HepG2 (cell line): Measurements from ENCODE around the gene FOXK2. TPM values are rescaled to one million over a fixed set of nuclear protein-coding genes. Genes with fewer than 3 reads are reported as not detected.
A peak's percentile ranks its signal among the peaks of the same experiment; 100 is the strongest.

ENCODE experiments used
- ATAC-seq: fragments of 200-7000 bp; cut with Tn5 transposase; 3 replicates; pipeline ENCODE4 v1.9.1; 2020; ENCODE audit warnings: mild to moderate bottlenecking, moderate library complexity
- BruUV-seq: library from RNA; stranded (reverse); fragments of 400-500 nt; replicated peaks from 2 replicates; lab custom pipeline; 2021; lab: Mats Ljungman, UMichigan
- CTCF ChIA-PET: fragments of 300-600 bp; formaldehyde crosslinking; extraction: SDS; loops from one replicate; lab custom pipeline; 2021; ENCODE audit warnings: low total read pairs, inconsistent platforms, low intra/inter-chr PET ratio; lab: Yijun Ruan, JAX
- POLR2A ChIA-PET: fragments of 350-600 bp; sonication (Branson Sonifier 250); formaldehyde crosslinking; loops from one replicate; lab custom pipeline; 2020; ENCODE audit warnings: antibody characterized with exemption, inconsistent platforms; lab: Yijun Ruan, JAX
- DNase-seq: peaks from one replicate; pipeline ENCODE4 v3.0.0-alpha.2; 2015; ENCODE audit warnings: low spot score
- FAIRE-seq: peaks from 3 replicates; lab custom pipeline; 2011; peaks lifted over from hg19 to GRCh38; lab: Jason Lieb, UNC
- H2AFZ ChIP-seq: one replicate; pipeline ENCODE4 v1.6.1; 2011; ENCODE audit warnings: low read length, inconsistent platforms
- H3K27ac ChIP-seq: fragments of 300-600 bp; 3 replicates; pipeline ENCODE4 v1.8.0; 2011; ENCODE audit warnings: mixed run types, mild to moderate bottlenecking, mixed read lengths, low read length, inconsistent platforms; ENCODE audit not compliant: insufficient read depth; ENCODE audit errors: extremely low read length
- H3K27me3 ChIP-seq, 2 experiments: fragments of 200-600 bp in 1 of 2; 2 replicates in 1 of 2; 3 replicates in 1 of 2; pipeline versions ENCODE4 v1.6.0 to v1.8.0; 2011; ENCODE audit warnings: low read length in 2 of 2, mild to moderate bottlenecking in 2 of 2, moderate library complexity in 2 of 2, inconsistent platforms in 1 of 2; ENCODE audit not compliant: insufficient read depth in 2 of 2, control insufficient read depth in 1 of 2
- H3K36me3 ChIP-seq, 2 experiments: fragments of 200-600 bp in 1 of 2; replicated peaks in 1 of 2; 2 replicates in 1 of 2; 3 replicates in 1 of 2; pipeline versions ENCODE4 v1.5.1 to v1.8.0; 2011; ENCODE audit warnings: low read length in 2 of 2, inconsistent platforms in 1 of 2; ENCODE audit not compliant: insufficient read depth in 2 of 2, control insufficient read depth in 1 of 2
- H3K4me1 ChIP-seq: 2 replicates; pipeline ENCODE4 v1.5.1; 2012; ENCODE audit warnings: low read length, inconsistent platforms; ENCODE audit not compliant: insufficient read depth
- H3K4me2 ChIP-seq: 2 replicates; pipeline ENCODE4 v1.6.0; 2011; ENCODE audit warnings: low read depth, low read length, inconsistent platforms
- H3K4me3 ChIP-seq, 3 experiments: fragments of 200-600 bp in 1 of 3; sonication (generic), shearing (Covaris generic) in 1 of 3; replicated peaks in 1 of 3; 2 replicates each; pipeline ENCODE4 v1.5.1; 2011 to 2016; ENCODE audit warnings: low read length in 3 of 3, inconsistent platforms in 2 of 3, low read depth in 2 of 3, mild to moderate bottlenecking in 2 of 3, control low read depth in 1 of 3, mixed read lengths in 1 of 3; ENCODE audit not compliant: insufficient read depth in 1 of 3
- H3K79me2 ChIP-seq: one replicate; pipeline ENCODE4 v1.6.1; 2011; ENCODE audit warnings: low read length, inconsistent platforms; ENCODE audit not compliant: insufficient read depth
- H3K9ac ChIP-seq: 2 replicates; pipeline ENCODE4 v1.6.0; 2011; ENCODE audit warnings: mild to moderate bottlenecking, low read depth, low read length, inconsistent platforms; ENCODE audit not compliant: insufficient read depth
- H3K9me3 ChIP-seq: 2 replicates; pipeline ENCODE4 v1.5.1; 2012; ENCODE audit warnings: mild to moderate bottlenecking, low read length
- H4K20me1 ChIP-seq: 2 replicates; pipeline ENCODE4 v1.6.0; 2011; ENCODE audit warnings: inconsistent platforms, mild to moderate bottlenecking, low read length, moderate library complexity; ENCODE audit not compliant: insufficient read depth
- EHMT2 ChIP-seq: fragments of 200-600 bp; sonication (generic); IDR thresholded peaks from 2 replicates; pipeline ENCODE4 v1.7.0; 2017; ENCODE audit warnings: antibody characterized with exemption, low read depth, low read length, borderline replicate concordance
- FOXA3 ChIP-seq: IDR thresholded peaks from 2 replicates; pipeline ENCODE4 v1.6.1; 2016; ENCODE audit warnings: missing genetic modification reagents, missing compliant biosample characterization
- SIX1 ChIP-seq: sonication (generic); formaldehyde crosslinking; IDR thresholded peaks from 2 replicates; pipeline ENCODE4 v1.4.0; 2020; ENCODE audit warnings: missing genetic modification reagents, borderline replicate concordance
- TBX2 ChIP-seq: sonication (generic); formaldehyde crosslinking; IDR thresholded peaks from 2 replicates; pipeline ENCODE4 v1.5.0; 2020; ENCODE audit warnings: missing genetic modification reagents, mild to moderate bottlenecking, borderline replicate concordance
- TCF12 ChIP-seq, 2 experiments: fragments of 450-650 bp in 1 of 2; sonication (generic) in 1 of 2; formaldehyde crosslinking in 1 of 2; IDR thresholded peaks; 2 replicates each; pipeline versions ENCODE4 v1.6.1 to v1.8.0; 2017 to 2022; ENCODE audit warnings: antibody characterized with exemption in 1 of 2, mild to moderate bottlenecking in 1 of 2, missing genetic modification reagents in 1 of 2, moderate library complexity in 1 of 2
- ZBTB33 ChIP-seq: sonication (generic); formaldehyde crosslinking; IDR thresholded peaks from 2 replicates; pipeline ENCODE4 v1.4.0; 2020; ENCODE audit warnings: missing genetic modification reagents
- ZNF136 ChIP-seq: sonication (generic); formaldehyde crosslinking; IDR thresholded peaks from 2 replicates; pipeline ENCODE4 v1.8.1; 2022; ENCODE audit warnings: low read depth, mild to moderate bottlenecking, moderate library complexity, missing genetic modification reagents
- ZNF224 ChIP-seq: sonication (generic); formaldehyde crosslinking; IDR thresholded peaks from 2 replicates; pipeline ENCODE4 v1.5.0; 2020; ENCODE audit warnings: mild to moderate bottlenecking, missing genetic modification reagents
- ZNF318 ChIP-seq: sonication (generic); formaldehyde crosslinking; IDR thresholded peaks from 2 replicates; pipeline ENCODE4 v1.4.0; 2020; ENCODE audit warnings: mild to moderate bottlenecking, missing genetic modification reagents
- ZNF709 ChIP-seq: sonication (generic); formaldehyde crosslinking; IDR thresholded peaks from 2 replicates; pipeline ENCODE4 v1.5.0; 2020; ENCODE audit warnings: mild to moderate bottlenecking, missing genetic modification reagents
- WGBS: methylation state at CpG from one replicate; pipeline ENCODE4 v1.1.6; 2017; ENCODE audit warnings: low lambda C conversion rate; 5-methylcytosine and 5-hydroxymethylcytosine counted together
- in situ Hi-C: cut with HindIII; loops from 2 replicates; pipeline ENCODE4 v1.10.0; 2017; ENCODE audit warnings: low pct_unique_long_range_greater_than_20kb; ENCODE audit not compliant: extremely low pct_ligation_motif_present
- intact Hi-C: fragments of 100-400 bp; cut with micrococcal nuclease; formaldehyde crosslinking; loops from one replicate; pipeline ENCODE4 v1.10.0; 2022; ENCODE audit not compliant: unreplicated experiment
- polyA plus RNA-seq, 8 experiments: library from polyadenylated mRNA; depleted of rRNA in 3 of 8; stranded (reverse) in 7 of 8; unstranded in 1 of 8; fragments of >200 nt; fragmentation: Illumina TruSeq in 4 of 8; extraction: Trizol in 4 of 8; gene quantifications; 2 replicates each; pipeline versions ENCODE4 v1.2.1 to v1.2.3, GENCODE V29; 2011 to 2016; ENCODE audit warnings: low read depth in 4 of 8, missing spikeins in 1 of 8, mixed read lengths in 1 of 8; ENCODE audit not compliant: insufficient read depth in 1 of 8
- total RNA-seq, 5 experiments: library from RNA; depleted of rRNA; stranded (reverse); fragments of >200 nt; fragmentation: Illumina TruSeq; extraction: Trizol; gene quantifications; 2 replicates each; pipeline ENCODE4 v1.2.3, GENCODE V29; 2016; ENCODE audit warnings: low read depth in 1 of 5

FOXK2 gene
- total and polyA plus RNA-seq, 2 of the 13 experiments (the other 11 are each of a cell fraction or from before 2014, with no cell fraction given): 67.1 to 67.2 TPM

DNA sequence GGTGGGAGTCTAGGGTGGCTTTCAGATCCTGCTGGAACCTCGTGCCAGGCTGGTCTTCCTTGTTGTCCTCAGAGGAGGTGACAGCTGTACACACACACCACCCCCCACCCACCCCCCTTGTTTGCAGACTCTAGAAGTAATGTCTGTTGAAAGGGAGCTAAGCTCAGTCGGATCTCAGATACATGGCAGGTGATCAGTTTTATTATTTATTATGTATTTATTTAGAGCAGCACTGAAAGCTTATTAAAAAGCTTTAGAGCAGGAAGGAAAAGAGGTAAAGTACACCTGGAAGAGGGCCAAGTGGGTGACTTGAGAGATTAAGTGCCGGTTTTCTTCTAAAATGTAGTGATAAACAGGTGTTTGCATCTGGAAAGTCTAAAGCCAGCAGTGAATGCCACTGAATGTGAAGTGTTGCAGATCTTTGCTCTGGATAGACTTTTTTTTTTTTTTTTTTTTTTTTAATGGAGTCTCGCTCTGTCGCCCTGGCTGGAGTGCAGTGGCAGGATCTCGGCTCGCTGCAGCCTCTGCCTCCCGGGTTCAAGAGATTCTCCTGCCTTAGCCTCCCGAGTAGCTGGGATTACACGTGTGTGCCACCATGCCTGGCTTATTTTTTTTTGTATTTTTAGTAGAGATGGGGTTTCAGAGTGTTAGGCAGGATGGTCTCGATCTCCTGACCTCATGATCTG, 40.2 kb downstream of the FOXK2 start (continued):
- 0 out of 2 replicates have a peak, but pooled peaks have one; percentile 31 for TF ChIP-seq TBX2 (CRISPR knock-in tag)
- no peak for TF ChIP-seq ZNF136 (CRISPR knock-in tag)

GRCh38 chr17:82560252-82560642, 40.7 kb downstream of the FOXK2 start:
- no peaks in the 10 kb centered on the region for H3K27me3 ChIP-seq
- 92% methylated on average over 15 of the region's 15 CpGs for WGBS
- peaks cover 79% of the 10 kb centered on the region for H3K4me1 ChIP-seq
- no peak overlapping the region for H2AFZ ChIP-seq
- H3K79me2 ChIP-seq: peaks cover 87% of the 10 kb centered on the region
- H3K27ac ChIP-seq: peak overlapping the region; percentile 75
- in situ Hi-C loops (no loop called here), intact Hi-C loops (no loop called here)
- H3K9me3 ChIP-seq: no peaks in the 10 kb centered on the region
- H3K4me3 ChIP-seq: no peak overlapping the region
- no peak for FAIRE-seq
- peaks cover 62% of the 10 kb centered on the region for H4K20me1 ChIP-seq
- no peak overlapping the region for H3K9ac ChIP-seq
- ATAC-seq: no peak
- CTCF ChIA-PET: no interaction called here
- DNase-seq: no peak
- peaks cover 7 to 12% of the 10 kb centered on the region in 2 experiments; a peak in 4 of 5 replicates for H3K36me3 ChIP-seq
- POLR2A ChIA-PET: interaction anchor here (3.4 kb wide), 1 partner anchor 9 kb away, joined by 12 read pairs; no protein-coding TSS in a partner anchor
- no peak overlapping the region for H3K4me2 ChIP-seq
- no TSS peak for BruUV-seq
- TF ChIP-seq SIX1 (CRISPR knock-in tag) (no peak), ZNF709 (CRISPR knock-in tag) (no peak), ZNF224 (no peak), ZBTB33 (CRISPR knock-in tag) (peak; percentile 22; the same call in 1 of the 2 replicates), ZNF318 (no peak), TCF12 (IDR thresholded peaks at IDR 0.05) (no peak), TCF12 (CRISPR knock-in tag; IDR thresholded peaks at IDR 0.05) (no peak), EHMT2 (no peak), FOXA3 (no peak)
